Measurements from ENCODE around the gene KAT8. TPM values are rescaled to one million over a fixed set of nuclear protein-coding genes. Genes with fewer than 3 reads are reported as not detected.

Gene KAT8
- total and polyA plus RNA-seq, 9 of the 15 experiments (the other 6 are each of a cell fraction or from before 2014, with no cell fraction given) = 10.0 to 98.5 (median 76.4) TPM

DNA sequence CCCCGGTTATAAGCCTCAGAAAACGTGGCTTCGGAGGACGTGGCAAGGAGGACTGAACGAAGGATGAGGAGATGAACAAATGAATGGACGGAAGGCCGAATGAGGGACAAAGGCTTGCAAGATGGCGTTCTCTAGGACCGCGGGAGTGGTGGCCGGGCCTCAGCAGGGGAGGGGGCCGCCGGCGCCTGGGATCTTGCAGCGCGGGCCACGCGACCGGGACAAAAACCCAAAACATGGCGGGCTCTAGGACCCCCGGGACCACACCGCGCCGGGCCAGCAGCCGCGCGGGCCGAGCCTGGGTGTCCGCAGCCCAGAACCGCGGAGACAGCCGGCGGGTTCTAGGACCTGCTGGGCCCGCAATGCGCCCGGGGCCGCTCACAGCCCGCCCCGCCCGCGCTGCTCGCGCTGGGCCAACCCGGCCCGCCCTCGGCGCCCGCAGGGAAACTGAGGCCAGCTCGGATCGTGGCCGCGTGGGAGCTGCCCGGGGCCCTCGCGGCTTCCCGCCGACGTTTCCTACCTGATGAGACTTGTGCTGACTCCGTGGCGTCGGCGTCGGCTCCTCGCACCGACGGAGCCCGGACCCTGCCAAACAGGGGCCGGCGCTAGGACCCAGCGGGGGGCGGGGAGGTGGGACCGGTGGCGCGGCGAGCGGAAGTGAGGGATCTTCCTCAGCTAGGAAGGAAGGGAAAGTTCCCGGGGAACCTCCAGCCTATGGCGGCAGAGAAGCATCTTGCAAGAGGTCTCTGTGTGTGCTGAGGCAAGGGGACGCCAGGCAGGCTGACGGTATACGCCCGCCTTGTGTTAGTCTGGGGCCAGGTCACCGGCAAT lies 44.1 kb upstream of the KAT8 start (continued):
- TF ChIP-seq CREM (IDR thresholded peaks at IDR 0.05; ENCODE audit: low read depth) (peak; percentile 66), MCM7 (IDR thresholded peaks at IDR 0.05) (no peak), HMGN3 (IDR thresholded peaks at IDR 0.05; ENCODE audit: borderline replicate concordance, extremely low read depth, insufficient read length, low read depth, low read length) (peak; percentile 61), SNIP1 (IDR thresholded peaks at IDR 0.05; ENCODE audit: low read depth) (no peak), ZNF431 (CRISPR knock-in tag; IDR thresholded peaks at IDR 0.05) (0 out of 2 replicates have a peak, but pooled peaks have one; percentile 1), HNRNPLL (IDR thresholded peaks at IDR 0.05; ENCODE audit: low read depth, low read length, poor library complexity, severe bottlenecking) (no peak), FOXK2 (conservative IDR thresholded peaks at IDR 0.05 in 1 of 2, IDR thresholded peaks at IDR 0.05 in 1 of 2; ENCODE audit: low read depth in 2 of 2) (0 out of 4 replicates have a peak, but pooled peaks have one; percentile 26 to 40), MAZ (CRISPR knock-in tag; conservative IDR thresholded peaks at IDR 0.05 in 1 of 2, IDR thresholded peaks at IDR 0.05 in 1 of 2) (peak; percentile 98 to 100)
- TF ChIP-seq, protein P1, sequence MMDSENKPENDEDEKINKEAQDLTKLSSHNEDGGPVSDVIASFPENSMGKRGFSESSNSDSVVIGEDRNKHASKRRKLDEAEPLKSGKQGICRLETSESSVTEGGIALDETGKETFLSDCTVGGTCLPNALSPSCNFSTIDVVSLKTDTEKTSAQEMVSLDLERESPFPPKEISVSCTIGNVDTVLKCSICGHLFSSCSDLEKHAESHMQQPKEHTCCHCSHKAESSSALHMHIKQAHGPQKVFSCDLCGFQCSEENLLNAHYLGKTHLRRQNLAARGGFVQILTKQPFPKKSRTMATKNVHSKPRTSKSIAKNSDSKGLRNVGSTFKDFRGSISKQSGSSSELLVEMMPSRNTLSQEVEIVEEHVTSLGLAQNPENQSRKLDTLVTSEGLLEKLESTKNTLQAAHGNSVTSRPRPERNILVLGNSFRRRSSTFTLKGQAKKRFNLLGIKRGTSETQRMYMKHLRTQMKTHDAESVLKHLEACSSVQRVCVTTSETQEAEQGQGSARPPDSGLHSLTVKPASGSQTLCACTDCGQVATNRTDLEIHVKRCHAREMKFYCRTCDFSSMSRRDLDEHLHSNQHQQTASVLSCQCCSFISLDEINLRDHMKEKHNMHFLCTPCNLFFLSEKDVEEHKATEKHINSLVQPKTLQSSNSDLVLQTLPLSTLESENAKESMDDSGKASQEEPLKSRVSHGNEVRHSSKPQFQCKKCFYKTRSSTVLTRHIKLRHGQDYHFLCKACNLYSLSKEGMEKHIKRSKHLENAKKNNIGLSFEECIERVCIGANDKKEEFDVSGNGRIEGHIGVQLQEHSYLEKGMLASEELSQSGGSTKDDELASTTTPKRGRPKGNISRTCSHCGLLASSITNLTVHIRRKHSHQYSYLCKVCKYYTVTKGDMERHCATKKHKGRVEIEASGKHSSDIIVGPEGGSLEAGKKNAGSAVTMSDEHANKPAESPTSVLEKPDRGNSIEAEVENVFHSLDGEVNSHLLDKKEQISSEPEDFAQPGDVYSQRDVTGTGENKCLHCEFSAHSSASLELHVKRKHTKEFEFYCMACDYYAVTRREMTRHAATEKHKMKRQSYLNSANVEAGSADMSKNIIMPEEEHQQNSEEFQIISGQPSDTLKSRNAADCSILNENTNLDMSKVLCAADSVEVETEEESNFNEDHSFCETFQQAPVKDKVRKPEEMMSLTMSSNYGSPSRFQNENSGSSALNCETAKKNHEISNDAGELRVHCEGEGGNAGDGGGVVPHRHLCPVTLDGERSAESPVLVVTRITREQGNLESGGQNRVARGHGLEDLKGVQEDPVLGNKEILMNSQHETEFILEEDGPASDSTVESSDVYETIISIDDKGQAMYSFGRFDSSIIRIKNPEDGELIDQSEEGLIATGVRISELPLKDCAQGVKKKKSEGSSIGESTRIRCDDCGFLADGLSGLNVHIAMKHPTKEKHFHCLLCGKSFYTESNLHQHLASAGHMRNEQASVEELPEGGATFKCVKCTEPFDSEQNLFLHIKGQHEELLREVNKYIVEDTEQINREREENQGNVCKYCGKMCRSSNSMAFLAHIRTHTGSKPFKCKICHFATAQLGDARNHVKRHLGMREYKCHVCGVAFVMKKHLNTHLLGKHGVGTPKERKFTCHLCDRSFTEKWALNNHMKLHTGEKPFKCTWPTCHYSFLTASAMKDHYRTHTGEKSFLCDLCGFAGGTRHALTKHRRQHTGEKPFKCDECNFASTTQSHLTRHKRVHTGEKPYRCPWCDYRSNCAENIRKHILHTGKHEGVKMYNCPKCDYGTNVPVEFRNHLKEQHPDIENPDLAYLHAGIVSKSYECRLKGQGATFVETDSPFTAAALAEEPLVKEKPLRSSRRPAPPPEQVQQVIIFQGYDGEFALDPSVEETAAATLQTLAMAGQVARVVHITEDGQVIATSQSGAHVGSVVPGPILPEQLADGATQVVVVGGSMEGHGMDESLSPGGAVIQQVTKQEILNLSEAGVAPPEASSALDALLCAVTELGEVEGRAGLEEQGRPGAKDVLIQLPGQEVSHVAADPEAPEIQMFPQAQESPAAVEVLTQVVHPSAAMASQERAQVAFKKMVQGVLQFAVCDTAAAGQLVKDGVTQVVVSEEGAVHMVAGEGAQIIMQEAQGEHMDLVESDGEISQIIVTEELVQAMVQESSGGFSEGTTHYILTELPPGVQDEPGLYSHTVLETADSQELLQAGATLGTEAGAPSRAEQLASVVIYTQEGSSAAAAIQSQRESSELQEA (IDR thresholded peaks at IDR 0.05; ENCODE audit: low read depth) = peak; percentile 49; the same call in 1 of the 2 replicates
- TF ChIP-seq, protein P2, sequence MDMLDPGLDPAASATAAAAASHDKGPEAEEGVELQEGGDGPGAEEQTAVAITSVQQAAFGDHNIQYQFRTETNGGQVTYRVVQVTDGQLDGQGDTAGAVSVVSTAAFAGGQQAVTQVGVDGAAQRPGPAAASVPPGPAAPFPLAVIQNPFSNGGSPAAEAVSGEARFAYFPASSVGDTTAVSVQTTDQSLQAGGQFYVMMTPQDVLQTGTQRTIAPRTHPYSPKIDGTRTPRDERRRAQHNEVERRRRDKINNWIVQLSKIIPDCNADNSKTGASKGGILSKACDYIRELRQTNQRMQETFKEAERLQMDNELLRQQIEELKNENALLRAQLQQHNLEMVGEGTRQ (CRISPR knock-in tag; IDR thresholded peaks at IDR 0.05) = 0 out of 2 replicates have a peak, but pooled peaks have one; percentile 2
- TF ChIP-seq, protein P3, sequence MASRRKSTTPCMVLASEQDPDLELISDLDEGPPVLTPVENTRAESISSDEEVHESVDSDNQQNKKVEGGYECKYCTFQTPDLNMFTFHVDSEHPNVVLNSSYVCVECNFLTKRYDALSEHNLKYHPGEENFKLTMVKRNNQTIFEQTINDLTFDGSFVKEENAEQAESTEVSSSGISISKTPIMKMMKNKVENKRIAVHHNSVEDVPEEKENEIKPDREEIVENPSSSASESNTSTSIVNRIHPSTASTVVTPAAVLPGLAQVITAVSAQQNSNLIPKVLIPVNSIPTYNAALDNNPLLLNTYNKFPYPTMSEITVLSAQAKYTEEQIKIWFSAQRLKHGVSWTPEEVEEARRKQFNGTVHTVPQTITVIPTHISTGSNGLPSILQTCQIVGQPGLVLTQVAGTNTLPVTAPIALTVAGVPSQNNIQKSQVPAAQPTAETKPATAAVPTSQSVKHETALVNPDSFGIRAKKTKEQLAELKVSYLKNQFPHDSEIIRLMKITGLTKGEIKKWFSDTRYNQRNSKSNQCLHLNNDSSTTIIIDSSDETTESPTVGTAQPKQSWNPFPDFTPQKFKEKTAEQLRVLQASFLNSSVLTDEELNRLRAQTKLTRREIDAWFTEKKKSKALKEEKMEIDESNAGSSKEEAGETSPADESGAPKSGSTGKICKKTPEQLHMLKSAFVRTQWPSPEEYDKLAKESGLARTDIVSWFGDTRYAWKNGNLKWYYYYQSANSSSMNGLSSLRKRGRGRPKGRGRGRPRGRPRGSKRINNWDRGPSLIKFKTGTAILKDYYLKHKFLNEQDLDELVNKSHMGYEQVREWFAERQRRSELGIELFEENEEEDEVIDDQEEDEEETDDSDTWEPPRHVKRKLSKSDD (conservative IDR thresholded peaks at IDR 0.05; ENCODE audit: low read length) = 0 out of 2 replicates have a peak, but pooled peaks have one; percentile 18
- TF ChIP-seq, protein P4, sequence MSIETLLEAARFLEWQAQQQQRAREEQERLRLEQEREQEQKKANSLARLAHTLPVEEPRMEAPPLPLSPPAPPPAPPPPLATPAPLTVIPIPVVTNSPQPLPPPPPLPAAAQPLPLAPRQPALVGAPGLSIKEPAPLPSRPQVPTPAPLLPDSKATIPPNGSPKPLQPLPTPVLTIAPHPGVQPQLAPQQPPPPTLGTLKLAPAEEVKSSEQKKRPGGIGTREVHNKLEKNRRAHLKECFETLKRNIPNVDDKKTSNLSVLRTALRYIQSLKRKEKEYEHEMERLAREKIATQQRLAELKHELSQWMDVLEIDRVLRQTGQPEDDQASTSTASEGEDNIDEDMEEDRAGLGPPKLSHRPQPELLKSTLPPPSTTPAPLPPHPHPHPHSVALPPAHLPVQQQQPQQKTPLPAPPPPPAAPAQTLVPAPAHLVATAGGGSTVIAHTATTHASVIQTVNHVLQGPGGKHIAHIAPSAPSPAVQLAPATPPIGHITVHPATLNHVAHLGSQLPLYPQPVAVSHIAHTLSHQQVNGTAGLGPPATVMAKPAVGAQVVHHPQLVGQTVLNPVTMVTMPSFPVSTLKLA (conservative IDR thresholded peaks at IDR 0.05) = peak; percentile 62 to 65
